ENCODE results near the gene CD74.
"Not testable (repeated sequence)": the region's sequence is repeated elsewhere in the genome, so short reads cannot be mapped to it uniquely, and the experiment has no call there.

CD74 gene

GRCh38 chr5:150412319-150413175, at the start of gene CD74:
Gene CD74, minus strand, starts transcription at chr5:150412910. Its CDS starts 161 bp downstream, at chr5:150412749.
- DNase-seq: no peak

- no peak for DNase-seq
These were observed 48.5 kb upstream of the CD74 start for GRCh38 chr5:150461231-150461630.

GRCh38 chr5:150460781-150461180, 48.1 kb upstream of the CD74 start:
- no peak for DNase-seq

- peak in 1 of 2 experiments; percentile 76 for DNase-seq
These were observed 46.3 kb upstream of the CD74 start for GRCh38 chr5:150458802-150459557.

- DNase-seq: no peak
These were observed 45.0 kb upstream of the CD74 start for GRCh38 chr5:150457562-150458240.

GRCh38 chr5:150457121-150457520, 44.4 kb upstream of the CD74 start:
- DNase-seq: no peak

GRCh38 chr5:150454492-150455229, 42.0 kb upstream of the CD74 start:
- no peak for DNase-seq

GRCh38 chr5:150454027-150454426, 41.3 kb upstream of the CD74 start:
- not testable (repeated sequence) for DNase-seq

GRCh38 chr5:150452914-150453313, 40.2 kb upstream of the CD74 start:
- DNase-seq: no peak

GRCh38 chr5:150451594-150451993, 38.9 kb upstream of the CD74 start:
- no peak for DNase-seq

GRCh38 chr5:150449517-150450339, 37.0 kb upstream of the CD74 start, which contains the start of gene RPS14:
Gene RPS14, minus strand, starts transcription at chr5:150449739. Its CDS starts 2,006 bp downstream, at chr5:150447733.
- DNase-seq: peak; percentile 85 to 97

- no peak for DNase-seq
These were observed 36.3 kb upstream of the CD74 start for GRCh38 chr5:150448952-150449516.

- peak in 1 of 2 experiments; percentile 25 for DNase-seq
These were observed 35.6 kb upstream of the CD74 start for GRCh38 chr5:150448334-150448733.

GRCh38 chr5:150447188-150447587, 34.5 kb upstream of the CD74 start:
- no peak for DNase-seq

- DNase-seq: no peak
These were observed 33.9 kb upstream of the CD74 start for GRCh38 chr5:150446583-150446982.

- DNase-seq: no peak
These were observed 33.4 kb upstream of the CD74 start for GRCh38 chr5:150446088-150446487.

GRCh38 chr5:150444770-150445169, 32.1 kb upstream of the CD74 start:
- no peak for DNase-seq

- DNase-seq: no peak
These were observed 30.7 kb upstream of the CD74 start for GRCh38 chr5:150443242-150444075.

GRCh38 chr5:150442699-150443080, 30.0 kb upstream of the CD74 start:
- no peak for DNase-seq

Measured in SW 1271 (cell line).